Panc1 (cell line): ENCODE data around the gene GPR162. TPM values are rescaled to one million over a fixed set of nuclear protein-coding genes. Genes with fewer than 3 reads are reported as not detected.

Experiments used
- ATAC-seq: fragments of 200-7000 bp; cut with Tn5 transposase; 2 replicates; pipeline ENCODE4 v1.9.1; 2020; ENCODE audit warnings: mild to moderate bottlenecking, moderate library complexity
- BruUV-seq: library from RNA; stranded (reverse); fragments of 400-500 nt; replicated peaks from 2 replicates; lab custom pipeline; 2021; lab: Mats Ljungman, UMichigan
- CTCF ChIA-PET: fragments of 300-600 bp; sonication (Branson Sonifier 250); formaldehyde crosslinking; loops from one replicate; lab custom pipeline; 2022; ENCODE audit warnings: antibody characterized with exemption; lab: Charles Lee
- POLR2A ChIA-PET: fragments of 300-600 bp; sonication (Branson Sonifier 250); formaldehyde crosslinking; loops from one replicate; lab custom pipeline; 2022; ENCODE audit warnings: antibody characterized with exemption; lab: Charles Lee
- DNase-seq: peaks from one replicate; pipeline ENCODE4 v3.0.0-alpha.2; 2010; ENCODE audit warnings: low read depth, low spot score
- H3K27ac ChIP-seq: 2 replicates; pipeline ENCODE4 v1.5.1; 2011; ENCODE audit warnings: mild to moderate bottlenecking, low read length, inconsistent platforms
- H3K27me3 ChIP-seq: fragments of 200-500 bp; sonication (Bioruptor generic); 2 replicates; pipeline ENCODE4 v1.6.0; 2014; ENCODE audit warnings: low read length, inconsistent platforms; ENCODE audit not compliant: control insufficient read depth, insufficient read depth
- H3K36me3 ChIP-seq: fragments of 200-500 bp; sonication (Bioruptor generic); 2 replicates; pipeline ENCODE4 v1.5.1; 2014; ENCODE audit warnings: inconsistent platforms, mild to moderate bottlenecking, low read length, moderate library complexity; ENCODE audit not compliant: control insufficient read depth, insufficient read depth
- H3K4me1 ChIP-seq: 2 replicates; pipeline ENCODE4 v1.5.1; 2011; ENCODE audit warnings: inconsistent platforms, mild to moderate bottlenecking, low read length, moderate library complexity; ENCODE audit not compliant: control insufficient read depth, insufficient read depth
- H3K4me3 ChIP-seq, 2 experiments: 2 replicates each; pipeline ENCODE4 v1.5.1; 2011 to 2012; ENCODE audit warnings: low read depth in 2 of 2, low read length in 2 of 2, mild to moderate bottlenecking in 2 of 2, inconsistent platforms in 1 of 2, moderate library complexity in 1 of 2
- H3K9me3 ChIP-seq: fragments of 200-500 bp; sonication (Bioruptor generic); 2 replicates; pipeline ENCODE4 v1.5.1; 2014; ENCODE audit warnings: low read depth, mild to moderate bottlenecking, inconsistent platforms, low read length, moderate library complexity; ENCODE audit not compliant: control insufficient read depth, insufficient read depth
- CTCF ChIP-seq: fragments of 450-650 bp; IDR thresholded peaks from 2 replicates; pipeline ENCODE4 v1.5.1; 2017; ENCODE audit warnings: mild to moderate bottlenecking
- POLR2AphosphoS5 ChIP-seq: IDR thresholded peaks from 2 replicates; pipeline ENCODE4 v1.6.1; 2012; ENCODE audit warnings: mild to moderate bottlenecking, low read depth, low read length, moderate library complexity
- REST ChIP-seq, 2 experiments: IDR thresholded peaks; 2 replicates each; pipeline ENCODE4 v1.6.1; 2011 to 2012; ENCODE audit warnings: low read depth in 2 of 2, control low read depth in 1 of 2, low read length in 1 of 2, mild to moderate bottlenecking in 1 of 2, moderate library complexity in 1 of 2; ENCODE audit not compliant: insufficient read depth in 1 of 2
- TCF7L2 ChIP-seq: IDR thresholded peaks from 2 replicates; pipeline ENCODE4 v1.6.1; 2011; ENCODE audit warnings: mild to moderate bottlenecking, low read depth, low read length, inconsistent platforms
- in situ Hi-C: cut with HindIII; loops from 2 replicates; pipeline ENCODE4 v1.10.0; 2016; ENCODE audit warnings: low sequenced_read_pairs, low pct_unique_long_range_greater_than_20kb
- intact Hi-C: fragments of 100-400 bp; cut with micrococcal nuclease; formaldehyde crosslinking; loops from one replicate; pipeline ENCODE4 v1.10.0; 2022; ENCODE audit not compliant: unreplicated experiment
- total RNA-seq: library from RNA; stranded (reverse); gene quantifications from one replicate; pipeline ENCODE4 v1.2.1, GENCODE V29; 2021; ENCODE audit not compliant: unreplicated experiment

GPR162 gene
- total RNA-seq, 1 experiment from 2014 or later, result 1.3 TPM

- in situ Hi-C loops (no loop called here), intact Hi-C loops (no loop called here)
- Histone ChIP-seq H3K4me1 (peaks cover under 1% of the 10 kb centered on the region), H3K4me3 (no peak overlapping the region), H3K36me3 (peaks cover 4% of the 10 kb centered on the region), H3K27ac (no peak overlapping the region), H3K27me3 (no peaks in the 10 kb centered on the region), H3K9me3 (no peaks in the 10 kb centered on the region)
- CTCF ChIA-PET, result no interaction called here
- TF ChIP-seq POLR2AphosphoS5 (no peak), CTCF (no peak), REST (IDR thresholded peaks at IDR 0.05; ENCODE audit: insufficient read depth in 1 of 2, low read depth in 2 of 2, low read length in 1 of 2) (no peak), TCF7L2 (no peak)
- DNase-seq (no peak), ATAC-seq (no peak)
- BruUV-seq, result no TSS peak
- POLR2A ChIA-PET, result no interaction called here
Measured at GRCh38 chr12:6861391-6861790, 39.8 kb downstream of the GPR162 start.

- no peak for TF ChIP-seq CTCF
- no TSS peak for BruUV-seq
- in situ Hi-C loops, result no loop called here
- ChIA-PET POLR2A (no interaction called here), CTCF (no interaction called here)
- Histone ChIP-seq H3K4me3 (no peak overlapping the region), H3K9me3 (no peaks in the 10 kb centered on the region), H3K27me3 (no peaks in the 10 kb centered on the region), H3K27ac (no peak overlapping the region), H3K4me1 (peaks cover 6% of the 10 kb centered on the region), H3K36me3 (peaks cover 4% of the 10 kb centered on the region)
- DNase-seq, result no peak
- intact Hi-C loops, result no loop called here
- no peak for ATAC-seq
Measured at GRCh38 chr12:6863033-6863432, 41.4 kb downstream of the GPR162 start.
